Fibroblast of the aortic adventitia (primary cell): ENCODE data around the gene NINL. TPM values are rescaled to one million over a fixed set of nuclear protein-coding genes. Genes with fewer than 3 reads are reported as not detected.
"Not testable (repeated sequence)": the region's sequence is repeated elsewhere in the genome, so short reads cannot be mapped to it uniquely, and the experiment has no call there.

Experiments
- DNase-seq: peaks from one replicate; pipeline ENCODE4 v3.0.0-alpha.2; 2010; ENCODE audit warnings: low read depth
- H3K4me3 ChIP-seq: 2 replicates; pipeline ENCODE4 v1.5.1; 2011; ENCODE audit warnings: low read depth, mild to moderate bottlenecking, control low read depth, low read length, moderate library complexity
- total RNA-seq: library from RNA; depleted of rRNA; stranded (reverse); fragments of >200 nt; gene quantifications from 2 replicates; pipeline ENCODE4 v1.2.3, GENCODE V29; 2012; ENCODE audit warnings: low replicate concordance
- TF ChIP-seq, protein P1 (sequence below): IDR thresholded peaks from 2 replicates; pipeline ENCODE4 v1.5.1; 2011; ENCODE audit warnings: mild to moderate bottlenecking, low read length, control low read depth, inconsistent platforms; ENCODE audit not compliant: insufficient read depth

Gene NINL
- total RNA-seq, 1 donor = 6.5 TPM

DNA sequence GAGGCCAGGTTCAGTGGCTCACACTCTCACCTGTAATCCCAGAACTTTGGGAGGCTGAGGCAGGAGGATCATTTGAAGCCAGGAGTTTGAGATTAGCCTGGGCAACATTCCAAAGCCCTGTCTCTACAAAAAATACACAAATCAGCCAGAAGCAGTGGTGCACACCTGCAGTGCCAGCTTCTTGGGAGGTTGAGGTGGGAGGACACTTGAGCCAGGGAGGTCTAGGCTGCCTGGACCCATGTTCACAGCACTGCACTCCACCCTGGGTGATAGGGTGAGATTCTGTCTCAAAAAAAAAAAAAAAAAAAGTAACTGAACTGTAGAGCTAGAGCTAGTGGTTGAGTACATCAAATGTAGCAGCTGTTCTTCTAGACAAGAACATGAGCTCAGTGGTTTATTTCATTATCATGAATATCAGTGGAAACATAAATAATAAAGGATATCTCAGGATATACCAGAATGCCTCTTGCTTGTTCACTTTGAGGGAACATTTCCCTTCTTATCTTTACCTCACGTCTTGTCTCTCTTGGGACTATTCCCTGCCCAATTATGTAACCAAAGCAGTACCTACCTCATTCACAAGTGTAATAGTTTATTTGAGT is 20.9 kb upstream of the NINL start:
- DNase-seq = peak; percentile 19
- TF ChIP-seq, protein P1, sequence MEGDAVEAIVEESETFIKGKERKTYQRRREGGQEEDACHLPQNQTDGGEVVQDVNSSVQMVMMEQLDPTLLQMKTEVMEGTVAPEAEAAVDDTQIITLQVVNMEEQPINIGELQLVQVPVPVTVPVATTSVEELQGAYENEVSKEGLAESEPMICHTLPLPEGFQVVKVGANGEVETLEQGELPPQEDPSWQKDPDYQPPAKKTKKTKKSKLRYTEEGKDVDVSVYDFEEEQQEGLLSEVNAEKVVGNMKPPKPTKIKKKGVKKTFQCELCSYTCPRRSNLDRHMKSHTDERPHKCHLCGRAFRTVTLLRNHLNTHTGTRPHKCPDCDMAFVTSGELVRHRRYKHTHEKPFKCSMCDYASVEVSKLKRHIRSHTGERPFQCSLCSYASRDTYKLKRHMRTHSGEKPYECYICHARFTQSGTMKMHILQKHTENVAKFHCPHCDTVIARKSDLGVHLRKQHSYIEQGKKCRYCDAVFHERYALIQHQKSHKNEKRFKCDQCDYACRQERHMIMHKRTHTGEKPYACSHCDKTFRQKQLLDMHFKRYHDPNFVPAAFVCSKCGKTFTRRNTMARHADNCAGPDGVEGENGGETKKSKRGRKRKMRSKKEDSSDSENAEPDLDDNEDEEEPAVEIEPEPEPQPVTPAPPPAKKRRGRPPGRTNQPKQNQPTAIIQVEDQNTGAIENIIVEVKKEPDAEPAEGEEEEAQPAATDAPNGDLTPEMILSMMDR = no peak
- H3K4me3 ChIP-seq = no peak overlapping the region

DNA sequence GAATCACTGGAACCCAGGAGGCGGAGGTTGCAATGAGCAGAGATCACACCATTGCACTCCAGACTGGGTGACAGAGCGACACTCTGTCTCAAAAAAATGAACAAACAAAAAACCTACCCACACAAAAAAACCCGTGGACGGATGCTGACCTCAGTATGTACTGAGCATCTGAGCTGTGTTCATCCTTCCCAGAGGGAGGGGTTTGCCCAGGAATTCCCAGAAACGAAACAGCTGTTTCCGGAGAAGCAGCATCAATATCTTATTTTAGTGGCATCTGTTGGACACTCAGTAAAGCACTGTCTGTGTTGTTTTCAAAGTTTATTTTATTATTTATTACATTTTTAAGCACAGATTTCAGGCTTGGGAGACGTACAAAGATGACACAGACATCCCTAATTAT is 19.8 kb upstream of the NINL start:
- no peak overlapping the region for H3K4me3 ChIP-seq
- TF ChIP-seq, protein P1 = no peak
- no peak for DNase-seq

DNA sequence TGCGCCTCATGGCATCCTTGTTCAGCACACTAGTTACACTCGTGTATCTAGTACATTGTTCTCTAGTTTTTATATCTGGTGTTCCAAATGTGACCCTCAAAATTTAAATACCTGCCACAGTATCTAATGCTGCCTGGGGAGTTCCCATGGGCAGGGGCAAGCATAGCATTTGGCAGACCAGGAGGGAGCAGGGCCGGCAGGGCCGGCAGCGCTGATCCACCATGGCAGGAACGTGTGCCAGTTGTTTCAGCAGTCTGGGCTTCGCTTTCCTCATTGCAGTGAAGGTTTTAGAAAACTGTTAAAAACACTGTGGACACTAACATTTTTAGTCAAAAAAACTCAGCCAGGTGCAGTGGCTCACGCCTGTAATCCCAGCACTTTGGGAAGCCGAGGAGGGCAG is 19.3 kb upstream of the NINL start:
- no peak overlapping the region for H3K4me3 ChIP-seq
- TF ChIP-seq, protein P1 = no peak
- no peak for DNase-seq

DNA sequence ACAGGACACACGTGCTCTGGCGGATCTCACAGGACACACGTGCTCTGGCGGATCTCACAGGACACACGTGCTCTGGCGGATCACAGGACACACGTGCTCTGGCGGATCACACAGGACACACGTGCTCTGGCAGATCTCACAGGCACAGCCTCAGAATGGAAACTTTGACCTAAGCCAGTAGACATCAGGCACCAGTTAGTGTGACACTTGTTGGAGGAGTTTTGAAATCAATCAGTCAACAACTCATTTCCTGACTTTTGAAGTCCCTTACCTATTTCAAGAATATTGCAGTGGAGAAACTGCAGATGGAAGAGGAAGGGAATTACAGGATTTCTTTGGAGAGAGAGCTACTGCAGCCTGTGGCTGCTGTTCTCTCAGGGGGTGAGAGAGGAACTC is 17.6 kb upstream of the NINL start:
- not testable (repeated sequence) for DNase-seq, H3K4me3 ChIP-seq

DNA sequence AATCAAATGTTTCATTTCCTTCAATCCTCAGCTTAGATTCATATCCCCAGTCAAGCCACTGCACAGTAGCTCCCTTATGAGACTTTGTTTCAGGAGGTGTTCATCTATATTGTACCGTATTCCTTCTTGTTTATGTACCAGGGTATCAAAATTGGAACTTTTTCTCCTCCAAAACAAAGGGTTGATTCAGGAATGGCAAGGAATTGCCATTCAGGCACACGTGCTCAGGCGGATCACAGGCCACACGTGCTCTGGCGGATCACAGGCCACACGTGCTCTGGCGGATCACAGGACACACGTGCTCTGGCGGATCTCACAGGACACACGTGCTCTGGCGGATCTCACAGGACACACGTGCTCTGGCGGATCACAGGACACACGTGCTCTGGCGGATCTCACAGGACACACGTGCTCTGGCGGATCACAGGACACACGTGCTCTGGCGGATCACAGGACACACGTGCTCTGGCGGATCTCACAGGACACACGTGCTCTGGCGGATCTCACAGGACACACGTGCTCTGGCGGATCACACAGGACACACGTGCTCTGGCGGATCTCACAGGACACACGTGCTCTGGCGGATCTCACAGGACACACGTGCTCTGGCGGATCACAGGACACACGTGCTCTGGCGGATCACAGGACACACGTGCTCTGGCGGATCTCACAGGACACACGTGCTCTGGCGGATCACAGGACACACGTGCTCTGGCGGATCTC is 17.0 kb upstream of the NINL start:
- not testable (repeated sequence) for H3K4me3 ChIP-seq, DNase-seq

DNA sequence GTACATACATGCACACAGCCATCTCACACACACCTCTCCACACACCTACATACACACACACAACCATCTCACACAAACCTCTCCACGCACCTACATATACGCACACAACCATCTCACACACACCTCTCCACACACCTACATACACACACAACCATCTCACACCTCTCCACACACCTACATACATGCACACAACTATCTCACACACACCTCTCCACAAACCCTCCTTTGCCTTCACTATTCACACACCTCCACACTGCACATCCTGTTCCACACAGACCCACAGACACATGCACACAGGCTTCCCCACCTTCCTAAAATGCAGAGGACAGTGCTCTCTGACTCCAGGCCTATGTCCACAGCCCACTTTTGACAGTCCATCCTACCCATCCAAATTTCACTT is 16.3 kb upstream of the NINL start:
- no peak for DNase-seq
- H3K4me3 ChIP-seq = no peak overlapping the region
- TF ChIP-seq, protein P1 = no peak

DNA sequence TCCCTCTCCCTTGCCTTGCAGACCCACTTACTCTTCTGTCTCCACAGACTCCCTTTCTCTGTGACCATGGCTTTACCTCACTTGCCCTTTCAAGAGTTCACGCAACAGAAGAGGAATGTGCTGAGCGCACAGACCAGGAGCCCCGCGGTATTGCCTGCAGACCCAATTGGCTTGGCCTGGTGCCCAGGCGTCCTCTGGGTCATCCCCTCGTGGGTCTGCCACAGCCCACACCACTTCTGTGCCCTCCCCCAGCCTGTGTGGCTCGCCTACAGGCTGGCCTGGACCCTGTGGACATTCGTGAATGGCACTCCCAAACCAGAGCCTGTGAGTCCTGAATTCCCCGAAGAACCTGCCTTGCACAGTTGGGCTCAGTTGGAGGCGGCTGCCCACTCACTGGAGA is 15.3 kb upstream of the NINL start:
- TF ChIP-seq, protein P1 = no peak
- DNase-seq = no peak
- no peak overlapping the region for H3K4me3 ChIP-seq
